Measurements from ENCODE around the gene IQCF6. TPM values are rescaled to one million over a fixed set of nuclear protein-coding genes. Genes with fewer than 3 reads are reported as not detected.
"Not testable (repeated sequence)": the region's sequence is repeated elsewhere in the genome, so short reads cannot be mapped to it uniquely, and the experiment has no call there.

The IQCF6 gene
- total RNA-seq, 1 donor from 2014 or later = not detected

GRCh38 chr3:51777985-51778384 lies 1.1 kb downstream of the IQCF6 start:
- Mint-ChIP-seq H3K27ac (no peak overlapping the region), H3K4me3 (ENCODE audit: low read depth) (no peak overlapping the region), H3K4me1 (ENCODE audit: low read depth) (no peaks in the 10 kb centered on the region), H3K9me3 (ENCODE audit: low read depth) (no peaks in the 10 kb centered on the region), H3K36me3 (ENCODE audit: insufficient read depth) (no peaks in the 10 kb centered on the region), H3K27me3 (peaks cover 12% of the 10 kb centered on the region)
- DNase-seq (ENCODE audit: low spot score, unreplicated experiment) = no peak
- TF ChIP-seq CTCF (IDR thresholded peaks at IDR 0.05; ENCODE audit: unreplicated experiment) = no peak

- Mint-ChIP-seq H3K4me3 (ENCODE audit: low read depth) (no peak overlapping the region), H3K9me3 (ENCODE audit: low read depth) (no peaks in the 10 kb centered on the region), H3K36me3 (ENCODE audit: insufficient read depth) (no peaks in the 10 kb centered on the region), H3K27ac (no peak overlapping the region), H3K4me1 (ENCODE audit: low read depth) (no peaks in the 10 kb centered on the region), H3K27me3 (peaks cover 17% of the 10 kb centered on the region)
- TF ChIP-seq CTCF (IDR thresholded peaks at IDR 0.05; ENCODE audit: unreplicated experiment) = no peak
- no peak for DNase-seq (ENCODE audit: low spot score, unreplicated experiment)
Observed at GRCh38 chr3:51773529-51774056, 5.4 kb downstream of the IQCF6 start.

GRCh38 chr3:51759203-51759602 lies 19.8 kb downstream of the IQCF6 start:
- H3K4me1 Mint-ChIP-seq (ENCODE audit: low read depth) = peaks cover 2% of the 10 kb centered on the region
- no peak for DNase-seq (ENCODE audit: low spot score, unreplicated experiment)
- H3K27ac Mint-ChIP-seq = no peak overlapping the region
- H3K36me3 Mint-ChIP-seq (ENCODE audit: insufficient read depth) = peaks cover 5% of the 10 kb centered on the region
- no peak overlapping the region for H3K4me3 Mint-ChIP-seq (ENCODE audit: low read depth)
- H3K9me3 Mint-ChIP-seq (ENCODE audit: low read depth) = peaks cover 47% of the 10 kb centered on the region
- no peak for TF ChIP-seq CTCF (IDR thresholded peaks at IDR 0.05; ENCODE audit: unreplicated experiment)
- H3K27me3 Mint-ChIP-seq = no peaks in the 10 kb centered on the region

- peaks cover 34% of the 10 kb centered on the region for H3K9me3 Mint-ChIP-seq (ENCODE audit: low read depth)
- not testable (repeated sequence) for H3K27ac Mint-ChIP-seq; DNase-seq (ENCODE audit: low spot score, unreplicated experiment)
Observed at GRCh38 chr3:51753763-51754750, 25.0 kb downstream of the IQCF6 start.

GRCh38 chr3:51751287-51751686 lies 27.8 kb downstream of the IQCF6 start:
- H3K36me3 Mint-ChIP-seq (ENCODE audit: insufficient read depth) = peaks cover 3% of the 10 kb centered on the region

More at GRCh38 chr3:51753763-51754750, 25.0 kb downstream of the IQCF6 start:
- not testable (repeated sequence) for H3K4me3 Mint-ChIP-seq (ENCODE audit: low read depth); H3K36me3 Mint-ChIP-seq (ENCODE audit: insufficient read depth); H3K27me3 Mint-ChIP-seq
- peaks cover 12% of the 10 kb centered on the region for H3K4me1 Mint-ChIP-seq (ENCODE audit: low read depth)

More at GRCh38 chr3:51751287-51751686, 27.8 kb downstream of the IQCF6 start:
- DNase-seq (ENCODE audit: low spot score, unreplicated experiment) = no peak
- Mint-ChIP-seq H3K9me3 (ENCODE audit: low read depth) (peaks cover 19% of the 10 kb centered on the region), H3K27ac (no peak overlapping the region), H3K4me3 (ENCODE audit: low read depth) (no peak overlapping the region), H3K4me1 (ENCODE audit: low read depth) (peaks cover 12% of the 10 kb centered on the region), H3K27me3 (no peaks in the 10 kb centered on the region)
- no peak for TF ChIP-seq CTCF (IDR thresholded peaks at IDR 0.05; ENCODE audit: unreplicated experiment)

All from progenitor cell of endocrine pancreas (in vitro differentiated cells).